Heart left ventricle (tissue), 13 donors: ENCODE measurements around the gene ACSL6.

Experiments
- POLR2A ChIP-seq, 2 donors: fragments of 450-650 bp; IDR thresholded peaks; one replicate each; pipeline ENCODE4 v1.6.1; 2017; ENCODE audit warnings: antibody characterized with exemption in 2 of 2, mild to moderate bottlenecking in 2 of 2, moderate library complexity in 2 of 2
- TF ChIP-seq, protein P1 (sequence below), 12 donors: fragments of 200-600 bp; sonication (generic) in 4 of 12; IDR thresholded peaks; one replicate each; pipeline versions ENCODE4 v1.5.0 to v1.8.0; 2018 to 2022; ENCODE audit warnings: antibody characterized with exemption in 12 of 12, mild to moderate bottlenecking in 5 of 12
- donor health status: ischemic (EF 13 %, LVEDD 7.1; RV severe dilation, severe dysfunction).
- donor health status: DM: no; HTN: yes; CAD: no.
- donor health status: DM: no; HTN: no; CAD: no.
- donor health status: ischemic (EF 25% LVEDD 6.9; RV normal size, moderate dysfunction).
- donor health status: ischemic (EF 25% LVEDD 5.7; RV mildly dilated, moderate dysfunction).
- donor health status: ischemic (EF 35%, LVEDD 5.7; RV mildly dilated, moderate dysfunction).
- donor health status: nonischemic (EF 11% LVEDD 7.7; RV severe dilation, severe dysfunction).
- donor health status: DM: yes; HTN: yes; CAD: no.
- donor health status: PGD.
- donor health status: ischemic (EF 29% LVEDD 5.4; RV normal size, mild dysfunction).
- donor health status: nonischemic (EF 23%, LVEDD 6.1; RV moderate dilation, normal function).

DNA sequence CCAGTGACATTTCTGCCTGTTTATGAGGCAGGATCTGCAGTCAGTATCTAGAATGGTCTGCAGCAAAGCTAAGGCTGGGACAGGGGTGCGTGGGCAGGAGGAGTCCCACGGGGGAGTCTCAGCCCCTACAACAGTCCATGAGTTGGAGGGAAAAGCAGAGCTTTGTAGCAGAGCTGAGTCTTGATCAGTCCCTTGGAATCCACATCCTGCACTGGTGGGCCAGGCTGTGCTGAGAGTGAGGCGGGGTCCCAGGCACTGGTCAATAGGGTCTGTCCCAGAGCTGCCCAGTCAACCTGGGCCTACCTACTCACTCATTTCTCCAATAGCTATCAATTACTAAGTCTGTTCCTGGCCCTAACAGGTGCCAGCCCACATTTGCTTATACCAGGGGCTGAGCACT is 5.9 kb downstream of the ACSL6 start:
- TF ChIP-seq, protein P1, sequence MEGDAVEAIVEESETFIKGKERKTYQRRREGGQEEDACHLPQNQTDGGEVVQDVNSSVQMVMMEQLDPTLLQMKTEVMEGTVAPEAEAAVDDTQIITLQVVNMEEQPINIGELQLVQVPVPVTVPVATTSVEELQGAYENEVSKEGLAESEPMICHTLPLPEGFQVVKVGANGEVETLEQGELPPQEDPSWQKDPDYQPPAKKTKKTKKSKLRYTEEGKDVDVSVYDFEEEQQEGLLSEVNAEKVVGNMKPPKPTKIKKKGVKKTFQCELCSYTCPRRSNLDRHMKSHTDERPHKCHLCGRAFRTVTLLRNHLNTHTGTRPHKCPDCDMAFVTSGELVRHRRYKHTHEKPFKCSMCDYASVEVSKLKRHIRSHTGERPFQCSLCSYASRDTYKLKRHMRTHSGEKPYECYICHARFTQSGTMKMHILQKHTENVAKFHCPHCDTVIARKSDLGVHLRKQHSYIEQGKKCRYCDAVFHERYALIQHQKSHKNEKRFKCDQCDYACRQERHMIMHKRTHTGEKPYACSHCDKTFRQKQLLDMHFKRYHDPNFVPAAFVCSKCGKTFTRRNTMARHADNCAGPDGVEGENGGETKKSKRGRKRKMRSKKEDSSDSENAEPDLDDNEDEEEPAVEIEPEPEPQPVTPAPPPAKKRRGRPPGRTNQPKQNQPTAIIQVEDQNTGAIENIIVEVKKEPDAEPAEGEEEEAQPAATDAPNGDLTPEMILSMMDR (IDR thresholded peaks at IDR 0.05): no peak
- no peak for TF ChIP-seq POLR2A (IDR thresholded peaks at IDR 0.05)
